T-helper 9 cell (primary cell): ENCODE data around the gene RASL12.
"Not testable (repeated sequence)": the region's sequence is repeated elsewhere in the genome, so short reads cannot be mapped to it uniquely, and the experiment has no call there.

Source experiments
- DNase-seq: peaks from one replicate; pipeline ENCODE4 v3.0.0-alpha.2; 2020

Gene RASL12

GRCh38 chr15:65027593-65027992, 40.2 kb downstream of the RASL12 start:
- DNase-seq = no peak

GRCh38 chr15:65026756-65027155, 41.0 kb downstream of the RASL12 start:
- DNase-seq = no peak

GRCh38 chr15:65021488-65021887, 46.3 kb downstream of the RASL12 start:
- DNase-seq = no peak

GRCh38 chr15:65020419-65020818, 47.4 kb downstream of the RASL12 start:
- no peak for DNase-seq

GRCh38 chr15:65011198-65011597, 56.6 kb downstream of the RASL12 start:
- DNase-seq = not testable (repeated sequence)

GRCh38 chr15:65008983-65009382, 58.8 kb downstream of the RASL12 start:
- no peak for DNase-seq

GRCh38 chr15:65006876-65007275, 60.9 kb downstream of the RASL12 start:
- no peak for DNase-seq

- DNase-seq = no peak
Measured at GRCh38 chr15:65004993-65005392, 62.8 kb downstream of the RASL12 start.
